Mesodermal cell (in vitro differentiated cells): ENCODE results near the gene MMP26.
"Not testable (repeated sequence)": the region's sequence is repeated elsewhere in the genome, so short reads cannot be mapped to it uniquely, and the experiment has no call there.

Experiments used
- H3K27ac ChIP-seq: 2 replicates; pipeline ENCODE4 v1.7.0; 2013; ENCODE audit warnings: mild to moderate bottlenecking, low read depth, low read length, moderate library complexity; ENCODE audit not compliant: severe bottlenecking
- H3K36me3 ChIP-seq: 2 replicates; pipeline ENCODE4 v1.7.1; 2013; ENCODE audit warnings: mild to moderate bottlenecking, low read length, moderate library complexity; ENCODE audit not compliant: control insufficient read depth, insufficient read depth
- H3K4me1 ChIP-seq: one replicate; pipeline ENCODE4 v1.7.1; 2013; ENCODE audit warnings: mild to moderate bottlenecking, low read length; ENCODE audit not compliant: insufficient read depth, control insufficient read depth, poor library complexity, severe bottlenecking
- H3K4me3 ChIP-seq: 2 replicates; pipeline ENCODE4 v1.7.0; 2013; ENCODE audit warnings: low read length, control low read depth, mild to moderate bottlenecking; ENCODE audit not compliant: insufficient read depth, poor library complexity, severe bottlenecking; ENCODE audit errors: extremely low read depth
- H3K9me3 ChIP-seq: 2 replicates; pipeline ENCODE4 v1.7.1; 2013; ENCODE audit warnings: mild to moderate bottlenecking, low read length, moderate library complexity; ENCODE audit not compliant: control insufficient read depth
- WGBS, 2 experiments: methylation state at CpG; one replicate each; pipeline ENCODE4 v1.1.5; 2013; ENCODE audit warnings: missing lambda C conversion rate in 2 of 2; ENCODE audit not compliant: insufficient coverage in 2 of 2; 5-methylcytosine and 5-hydroxymethylcytosine counted together

Gene MMP26

DNA sequence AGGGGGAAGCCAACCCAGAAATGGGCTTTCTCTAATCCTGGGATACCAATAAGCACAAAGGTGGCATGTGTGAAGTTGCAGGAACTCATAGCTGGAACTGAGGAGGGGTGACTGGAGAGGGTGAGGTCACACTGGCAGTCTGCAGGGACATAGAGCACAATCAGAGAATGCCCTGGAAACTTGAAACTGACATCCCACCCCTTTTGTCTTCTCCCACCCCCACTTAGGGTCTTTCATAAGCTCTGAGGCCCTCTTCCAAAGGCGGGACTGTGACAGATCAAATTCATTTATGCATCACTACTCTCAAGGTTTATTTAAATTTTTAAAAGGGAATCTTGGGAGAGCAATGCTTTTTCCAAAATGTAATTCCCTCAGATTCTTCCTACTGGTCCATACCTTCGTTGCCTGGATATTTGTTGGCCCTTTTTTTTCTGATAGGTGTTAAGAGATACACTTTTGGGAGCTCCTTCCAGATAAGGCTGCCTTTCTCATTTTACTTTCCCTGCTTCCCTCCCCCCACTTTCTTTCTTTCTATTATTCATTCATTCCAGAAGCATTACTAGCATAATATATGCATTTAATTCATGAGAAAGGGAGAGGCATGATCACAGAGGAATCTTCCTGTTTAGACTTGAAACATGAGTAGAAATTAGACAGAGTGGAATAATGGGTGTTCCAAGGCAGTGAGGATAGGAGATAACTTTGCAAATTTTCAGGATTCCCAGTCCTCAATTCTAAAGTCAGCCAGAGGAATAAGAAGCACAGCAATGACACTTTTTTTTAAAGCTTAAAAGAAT, 21.8 kb upstream of the MMP26 start:
- no peak overlapping the region for H3K27ac ChIP-seq
- no peaks in the 10 kb centered on the region for H3K9me3 ChIP-seq
- H3K36me3 ChIP-seq: no peaks in the 10 kb centered on the region
- no peak overlapping the region for H3K4me3 ChIP-seq
- H3K4me1 ChIP-seq: no peaks in the 10 kb centered on the region
- no CpG with 5 or more reads among the region's 2 CpGs for WGBS, 2 experiments

- H3K4me3 ChIP-seq: no peak overlapping the region
- no peak overlapping the region for H3K27ac ChIP-seq
- H3K4me1 ChIP-seq: no peaks in the 10 kb centered on the region
- H3K36me3 ChIP-seq: no peaks in the 10 kb centered on the region
- no peaks in the 10 kb centered on the region for H3K9me3 ChIP-seq
- 71 to 75% methylated on average over 3 of the region's 3 CpGs for WGBS, 2 experiments
These were observed 19.8 kb upstream of the MMP26 start for GRCh38 chr11:4684631-4685285.

DNA sequence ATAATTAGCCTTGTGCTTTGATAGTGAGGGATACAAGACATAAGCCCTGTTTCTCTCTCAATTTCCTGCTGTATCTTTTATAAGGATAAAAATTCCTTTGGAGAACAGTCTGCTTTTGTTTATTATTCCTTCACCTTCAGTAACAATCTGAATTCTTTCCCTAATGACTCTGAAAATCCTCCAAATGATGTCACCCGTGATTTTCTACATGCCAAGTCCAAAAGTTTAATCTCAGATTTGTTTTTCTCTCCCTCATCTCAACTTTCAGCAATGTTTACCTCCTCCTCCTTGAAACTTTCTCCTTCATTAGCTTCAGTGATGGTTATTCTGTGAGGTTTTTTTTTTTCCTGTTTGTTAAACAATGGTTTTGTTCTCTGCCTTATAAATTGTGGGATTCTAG, 9.1 kb upstream of the MMP26 start:
- 86 to 90% methylated on average over 1 of the region's 1 CpG for WGBS, 2 experiments
- no peaks in the 10 kb centered on the region for H3K4me1 ChIP-seq
- H3K4me3 ChIP-seq: no peak overlapping the region
- H3K27ac ChIP-seq: no peak overlapping the region
- no peaks in the 10 kb centered on the region for H3K9me3 ChIP-seq
- H3K36me3 ChIP-seq: no peaks in the 10 kb centered on the region

GRCh38 chr11:4697585-4697984, 7.0 kb upstream of the MMP26 start, which contains the start of gene OR51E2:
Gene OR51E2 (minus strand): TSS chr11:4697853. CDS start chr11:4682711, 15,142 bp downstream.
- WGBS, 2 experiments: 67% methylated on average over 1 of the region's 3 CpGs; no CpG with 5 or more reads in 1 of the 2 experiments

DNA sequence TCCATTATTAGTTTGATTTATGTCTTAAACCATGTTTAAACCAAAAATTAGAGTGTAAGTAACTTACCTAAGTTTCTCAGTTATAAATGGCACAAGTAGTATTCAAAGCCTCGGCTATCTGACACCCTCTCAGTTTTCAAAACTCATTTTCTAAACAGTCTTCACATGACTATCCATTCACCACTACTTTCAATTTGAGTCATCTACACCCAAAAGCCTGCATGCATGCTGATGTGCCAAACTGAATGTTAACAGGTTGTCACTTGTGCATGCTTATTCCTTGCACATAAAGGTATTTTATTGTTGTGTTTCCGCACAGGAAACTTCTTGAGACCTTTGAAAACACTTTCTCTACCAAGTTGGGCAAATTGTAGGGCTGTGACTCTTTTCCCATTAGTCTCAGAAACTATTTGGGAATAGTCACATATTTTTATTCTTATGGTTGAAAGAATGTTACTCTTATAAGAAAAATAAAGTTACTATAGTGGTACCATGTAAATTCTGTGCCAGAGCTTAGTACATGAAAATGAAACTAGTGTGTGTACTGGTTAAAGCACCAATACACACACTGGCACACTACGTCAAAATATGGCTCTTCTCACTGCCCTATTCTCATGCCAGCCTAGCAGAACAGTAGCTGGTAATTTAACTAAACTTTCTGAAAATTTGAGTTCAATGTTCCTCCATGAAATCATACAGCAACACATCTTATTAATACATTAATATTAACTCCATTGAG, 4.7 kb upstream of the MMP26 start:
- no peak overlapping the region for H3K4me3 ChIP-seq
- no peaks in the 10 kb centered on the region for H3K9me3 ChIP-seq
- WGBS, 2 experiments: 88% methylated on average over 1 of the region's 3 CpGs
- no peak overlapping the region for H3K27ac ChIP-seq
- no peaks in the 10 kb centered on the region for H3K36me3 ChIP-seq
- H3K4me1 ChIP-seq: peaks cover 8% of the 10 kb centered on the region

More at GRCh38 chr11:4697585-4697984, 7.0 kb upstream of the MMP26 start, which contains the start of gene OR51E2:
- Histone ChIP-seq H3K9me3 (no peaks in the 10 kb centered on the region), H3K36me3 (no peaks in the 10 kb centered on the region), H3K27ac (no peak within 1 kb of the TSS), H3K4me3 (no peak within 1 kb of the TSS), H3K4me1 (no peaks in the 10 kb centered on the region)

DNA sequence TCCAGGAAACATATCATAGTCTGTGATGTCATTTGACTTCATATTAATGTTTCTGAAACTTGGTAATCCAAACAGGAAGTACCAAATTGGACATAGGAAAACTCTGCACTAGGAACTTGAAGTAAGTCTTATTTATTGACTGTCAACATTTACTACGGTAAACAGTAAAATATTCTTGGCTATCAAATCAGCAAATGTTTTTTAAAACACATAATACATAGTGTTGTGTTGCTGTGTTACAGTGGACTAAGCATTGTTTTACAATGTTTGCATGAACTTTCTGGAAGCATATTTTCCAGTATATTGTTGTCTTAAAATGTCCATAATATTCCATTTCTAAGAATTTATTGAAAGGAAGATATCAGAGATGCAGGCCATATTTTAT, 4.2 kb upstream of the MMP26 start:
- Histone ChIP-seq H3K27ac (no peak overlapping the region), H3K36me3 (no peaks in the 10 kb centered on the region), H3K4me3 (no peak overlapping the region), H3K4me1 (peaks cover 8% of the 10 kb centered on the region), H3K9me3 (no peaks in the 10 kb centered on the region)
- WGBS, 2 experiments: no CpG with 5 or more reads among the region's 1 CpG

- Histone ChIP-seq H3K9me3 (no peaks in the 10 kb centered on the region), H3K27ac (no peak overlapping the region), H3K4me3 (no peak overlapping the region), H3K36me3 (no peaks in the 10 kb centered on the region), H3K4me1 (peaks cover 8% of the 10 kb centered on the region)
- 86% methylated on average over 7 of the region's 8 CpGs; no CpG with 5 or more reads in 1 of the 2 experiments for WGBS, 2 experiments
These were observed 278 bp downstream of the MMP26 start for GRCh38 chr11:4704790-4705334.

DNA sequence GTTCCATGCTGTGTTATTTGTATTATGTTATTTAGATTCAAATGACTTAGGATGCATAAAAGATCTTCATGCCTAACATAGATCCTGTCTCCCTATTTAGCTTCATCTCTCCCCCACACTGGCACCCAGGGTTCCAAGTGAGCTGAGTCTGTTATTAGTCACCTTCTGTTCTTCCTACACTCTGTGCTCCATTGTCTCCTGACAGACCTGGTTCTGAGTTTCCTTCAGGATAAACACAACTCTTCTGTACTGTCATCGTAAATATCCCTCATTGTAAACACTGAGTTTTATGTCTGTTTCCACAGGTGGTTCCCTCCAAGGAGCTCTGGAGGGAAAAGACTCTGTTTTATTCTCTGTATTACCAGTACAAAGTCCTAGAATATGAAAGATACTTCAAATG, 8.7 kb downstream of the MMP26 start:
- Histone ChIP-seq H3K9me3 (no peaks in the 10 kb centered on the region), H3K4me1 (peaks cover 6% of the 10 kb centered on the region), H3K27ac (no peak overlapping the region), H3K36me3 (no peaks in the 10 kb centered on the region), H3K4me3 (no peak overlapping the region)
- 83% methylated on average over 1 of the region's 1 CpG; no CpG with 5 or more reads in 1 of the 2 experiments for WGBS, 2 experiments

DNA sequence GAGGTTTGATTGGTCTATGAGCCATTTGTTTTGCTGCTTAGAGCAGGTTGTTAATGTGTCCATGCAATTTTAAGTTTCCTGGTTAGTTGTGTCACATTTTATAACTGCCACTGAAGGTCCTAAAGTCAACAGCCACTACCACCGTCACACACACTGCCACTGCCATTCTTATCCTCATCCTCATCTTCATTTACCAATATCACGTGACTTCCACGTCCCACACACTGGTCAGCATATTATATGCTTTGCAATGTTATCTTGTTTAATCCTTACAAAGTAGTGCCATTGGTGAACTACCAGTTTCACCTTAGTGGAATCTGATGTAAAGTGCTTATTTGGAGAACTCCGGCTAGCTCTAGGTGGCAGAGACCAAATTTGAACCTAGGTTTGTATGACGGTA, 9.7 kb downstream of the MMP26 start:
- no peaks in the 10 kb centered on the region for H3K36me3 ChIP-seq
- H3K27ac ChIP-seq: no peak overlapping the region
- no peak overlapping the region for H3K4me3 ChIP-seq
- no peaks in the 10 kb centered on the region for H3K9me3 ChIP-seq
- WGBS, 2 experiments: 78 to 100% methylated on average over 1 to 2 of the region's 5 CpGs
- H3K4me1 ChIP-seq: peaks cover 6% of the 10 kb centered on the region

GRCh38 chr11:4722616-4723534, 18.3 kb downstream of the MMP26 start:
- not testable (repeated sequence) for H3K4me1 ChIP-seq, H3K36me3 ChIP-seq, H3K27ac ChIP-seq, H3K9me3 ChIP-seq, H3K4me3 ChIP-seq
- WGBS, 2 experiments: 92 to 94% methylated on average over 29 to 31 of the region's 33 CpGs
